K562 (cell line): ENCODE results near the gene DOLPP1. TPM values are rescaled to one million over a fixed set of nuclear protein-coding genes. Genes with fewer than 3 reads are reported as not detected.

ENCODE experiments used
- ATF3 ChIP-seq, 2 experiments: fragments of 450-650 bp in 1 of 2; sonication (generic) in 1 of 2; formaldehyde crosslinking in 1 of 2; IDR thresholded peaks in 1 of 2; conservative IDR thresholded peaks in 1 of 2; 2 replicates each; pipeline versions ENCODE4 v1.6.1 to v1.8.1; 2016 to 2023; ENCODE audit warnings: mild to moderate bottlenecking in 2 of 2, moderate library complexity in 2 of 2, inconsistent platforms in 1 of 2, missing genetic modification reagents in 1 of 2
- BCOR ChIP-seq: fragments of 450-650 bp; IDR thresholded peaks from 2 replicates; pipeline ENCODE4 v1.6.1; 2016
- ELF1 ChIP-seq: fragments of 200-800 bp; sonication (Bioruptor generic); IDR thresholded peaks from 2 replicates; pipeline ENCODE4 v1.6.1; 2016; ENCODE audit warnings: missing genetic modification characterization, missing compliant biosample characterization
- FOXK2 ChIP-seq, 2 experiments: fragments of 450-650 bp; IDR thresholded peaks in 1 of 2; conservative IDR thresholded peaks in 1 of 2; 2 replicates each; pipeline ENCODE4 v1.6.1; 2016; ENCODE audit warnings: low read depth in 2 of 2, mild to moderate bottlenecking in 1 of 2
- MEIS2 ChIP-seq: fragments of 450-650 bp; IDR thresholded peaks from 2 replicates; pipeline ENCODE4 v1.6.1; 2014; ENCODE audit warnings: mild to moderate bottlenecking; ENCODE audit not compliant: partially characterized antibody
- NFE2 ChIP-seq: IDR thresholded peaks from 2 replicates; pipeline ENCODE4 v1.6.1; 2014; ENCODE audit warnings: antibody characterized with exemption, low read depth
- RBM15 ChIP-seq: fragments of 200-400 bp; formaldehyde crosslinking; IDR thresholded peaks from 2 replicates; pipeline ENCODE4 v1.6.1; 2018; ENCODE audit warnings: mild to moderate bottlenecking, low read length, moderate library complexity; ENCODE audit not compliant: insufficient read depth
- RCOR1 ChIP-seq, 2 experiments: IDR thresholded peaks; 2 replicates each; pipeline ENCODE4 v1.6.1; 2012; ENCODE audit warnings: low read depth in 2 of 2, low read length in 2 of 2, borderline replicate concordance in 1 of 2, improper control_type of control experiment in 1 of 2
- SIRT6 ChIP-seq: IDR thresholded peaks from one replicate; pipeline ENCODE4 v1.6.1; 2012; ENCODE audit warnings: low read depth, mild to moderate bottlenecking, control low read depth, inconsistent platforms, low read length, moderate library complexity
- SMAD3 ChIP-seq: fragments of 450-650 bp; formaldehyde crosslinking; conservative IDR thresholded peaks from 2 replicates; pipeline ENCODE4 v1.4.0; 2020; ENCODE audit warnings: mild to moderate bottlenecking
- TAF9B ChIP-seq: fragments of 450-650 bp; IDR thresholded peaks from 2 replicates; pipeline ENCODE4 v1.6.1; 2018; ENCODE audit warnings: mild to moderate bottlenecking; ENCODE audit not compliant: partially characterized antibody
- TRIM28 ChIP-seq: fragments of 450-650 bp; IDR thresholded peaks from 2 replicates; pipeline ENCODE4 v1.6.1; 2017
- ZNF584 ChIP-seq: fragments of 200-800 bp; sonication (Bioruptor generic); IDR thresholded peaks from 2 replicates; pipeline ENCODE4 v1.6.1; 2016; ENCODE audit warnings: low read depth, mild to moderate bottlenecking, missing genetic modification characterization, missing compliant biosample characterization
- polyA plus RNA-seq, 8 experiments: library from polyadenylated mRNA; depleted of rRNA in 4 of 8; stranded (reverse) in 5 of 8; unstranded in 3 of 8; fragments of >200 nt; fragmentation: Nextera tagmentation in 2 of 8; fragmentation: Illumina TruSeq in 1 of 8; extraction: Ambion mirVana in 2 of 8; extraction: Trizol in 1 of 8; gene quantifications; 2 replicates each; pipeline versions ENCODE4 v1.2.1 to v1.2.3, GENCODE V29; 2011 to 2014; ENCODE audit warnings: inconsistent platforms in 1 of 8, missing spikeins in 1 of 8
- total RNA-seq, 7 experiments: library from RNA; depleted of rRNA in 6 of 7; stranded (reverse); fragments of >200 nt in 6 of 7; fragmentation: Illumina TruSeq in 2 of 7; extraction: Trizol in 2 of 7; gene quantifications; 2 replicates each; pipeline versions ENCODE4 v1.2.1 to v1.2.3, GENCODE V29; 2011 to 2021; ENCODE audit warnings: low replicate concordance in 1 of 7
- TF ChIP-seq, protein P1 (sequence below): fragments of 450-650 bp; IDR thresholded peaks from one replicate; pipeline ENCODE4 v1.6.1; 2018; ENCODE audit warnings: mild to moderate bottlenecking, moderate library complexity; ENCODE audit not compliant: partially characterized antibody
- TF ChIP-seq, protein P2 (sequence below): fragments of 250-450 bp; sonication (Bioruptor Pico); IDR thresholded peaks from 2 replicates; pipeline ENCODE4 v1.5.0; 2021
- TF ChIP-seq, protein P3 (sequence below): sonication (generic); formaldehyde crosslinking; IDR thresholded peaks from 2 replicates; pipeline ENCODE4 v1.8.1; 2023; ENCODE audit warnings: mild to moderate bottlenecking, missing genetic modification reagents
- TF ChIP-seq, protein P4 (sequence below): fragments of 450-650 bp; IDR thresholded peaks from 2 replicates; pipeline ENCODE4 v1.6.1; 2017; ENCODE audit warnings: antibody characterized with exemption

The DOLPP1 gene
- total and polyA plus RNA-seq, 9 of the 15 experiments (the other 6 are each of a cell fraction or from before 2014, with no cell fraction given), result 3.0 to 39.8 (median 30.5) TPM

GRCh38 chr9:129139233-129139992 is 58.5 kb downstream of the DOLPP1 start (continued):
- TF ChIP-seq, protein P1, sequence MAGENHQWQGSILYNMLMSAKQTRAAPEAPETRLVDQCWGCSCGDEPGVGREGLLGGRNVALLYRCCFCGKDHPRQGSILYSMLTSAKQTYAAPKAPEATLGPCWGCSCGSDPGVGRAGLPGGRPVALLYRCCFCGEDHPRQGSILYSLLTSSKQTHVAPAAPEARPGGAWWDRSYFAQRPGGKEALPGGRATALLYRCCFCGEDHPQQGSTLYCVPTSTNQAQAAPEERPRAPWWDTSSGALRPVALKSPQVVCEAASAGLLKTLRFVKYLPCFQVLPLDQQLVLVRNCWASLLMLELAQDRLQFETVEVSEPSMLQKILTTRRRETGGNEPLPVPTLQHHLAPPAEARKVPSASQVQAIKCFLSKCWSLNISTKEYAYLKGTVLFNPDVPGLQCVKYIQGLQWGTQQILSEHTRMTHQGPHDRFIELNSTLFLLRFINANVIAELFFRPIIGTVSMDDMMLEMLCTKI, result no peak
- TF ChIP-seq MEIS2 (peak; percentile 21), FOXK2 (conservative IDR thresholded peaks at IDR 0.05 in 1 of 2, IDR thresholded peaks at IDR 0.05 in 1 of 2; ENCODE audit: low read depth in 2 of 2) (peak; percentile 21 to 22; a peak in 1 of 4 replicates), TAF9B (no peak), ZNF584 (CRISPR knock-in tag) (0 out of 2 replicates have a peak, but pooled peaks have one; percentile 16), ELF1 (tag) (peak; percentile 39; the same call in 1 of the 2 replicates), NFE2 (no peak), SIRT6 (no peak), RBM15 (no peak), BCOR (no peak), RCOR1 (IDR thresholded peaks at IDR 0.05; ENCODE audit: borderline replicate concordance in 1 of 2, low read depth in 2 of 2, low read length in 2 of 2) (no peak), ATF3 (IDR thresholded peaks at IDR 0.05) (no peak), ATF3 (CRISPR knock-in tag; conservative IDR thresholded peaks at IDR 0.05) (no peak), TRIM28 (no peak), SMAD3 (no peak)
- TF ChIP-seq, protein P2, sequence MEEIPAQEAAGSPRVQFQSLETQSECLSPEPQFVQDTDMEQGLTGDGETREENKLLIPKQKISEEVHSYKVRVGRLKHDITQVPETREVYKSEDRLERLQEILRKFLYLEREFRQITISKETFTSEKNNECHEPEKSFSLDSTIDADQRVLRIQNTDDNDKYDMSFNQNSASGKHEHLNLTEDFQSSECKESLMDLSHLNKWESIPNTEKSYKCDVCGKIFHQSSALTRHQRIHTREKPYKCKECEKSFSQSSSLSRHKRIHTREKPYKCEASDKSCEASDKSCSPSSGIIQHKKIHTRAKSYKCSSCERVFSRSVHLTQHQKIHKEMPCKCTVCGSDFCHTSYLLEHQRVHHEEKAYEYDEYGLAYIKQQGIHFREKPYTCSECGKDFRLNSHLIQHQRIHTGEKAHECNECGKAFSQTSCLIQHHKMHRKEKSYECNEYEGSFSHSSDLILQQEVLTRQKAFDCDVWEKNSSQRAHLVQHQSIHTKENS (CRISPR knock-in tag), result no peak
- TF ChIP-seq, protein P3, sequence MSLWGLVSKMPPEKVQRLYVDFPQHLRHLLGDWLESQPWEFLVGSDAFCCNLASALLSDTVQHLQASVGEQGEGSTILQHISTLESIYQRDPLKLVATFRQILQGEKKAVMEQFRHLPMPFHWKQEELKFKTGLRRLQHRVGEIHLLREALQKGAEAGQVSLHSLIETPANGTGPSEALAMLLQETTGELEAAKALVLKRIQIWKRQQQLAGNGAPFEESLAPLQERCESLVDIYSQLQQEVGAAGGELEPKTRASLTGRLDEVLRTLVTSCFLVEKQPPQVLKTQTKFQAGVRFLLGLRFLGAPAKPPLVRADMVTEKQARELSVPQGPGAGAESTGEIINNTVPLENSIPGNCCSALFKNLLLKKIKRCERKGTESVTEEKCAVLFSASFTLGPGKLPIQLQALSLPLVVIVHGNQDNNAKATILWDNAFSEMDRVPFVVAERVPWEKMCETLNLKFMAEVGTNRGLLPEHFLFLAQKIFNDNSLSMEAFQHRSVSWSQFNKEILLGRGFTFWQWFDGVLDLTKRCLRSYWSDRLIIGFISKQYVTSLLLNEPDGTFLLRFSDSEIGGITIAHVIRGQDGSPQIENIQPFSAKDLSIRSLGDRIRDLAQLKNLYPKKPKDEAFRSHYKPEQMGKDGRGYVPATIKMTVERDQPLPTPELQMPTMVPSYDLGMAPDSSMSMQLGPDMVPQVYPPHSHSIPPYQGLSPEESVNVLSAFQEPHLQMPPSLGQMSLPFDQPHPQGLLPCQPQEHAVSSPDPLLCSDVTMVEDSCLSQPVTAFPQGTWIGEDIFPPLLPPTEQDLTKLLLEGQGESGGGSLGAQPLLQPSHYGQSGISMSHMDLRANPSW (CRISPR knock-in tag), result no peak
- TF ChIP-seq, protein P4, sequence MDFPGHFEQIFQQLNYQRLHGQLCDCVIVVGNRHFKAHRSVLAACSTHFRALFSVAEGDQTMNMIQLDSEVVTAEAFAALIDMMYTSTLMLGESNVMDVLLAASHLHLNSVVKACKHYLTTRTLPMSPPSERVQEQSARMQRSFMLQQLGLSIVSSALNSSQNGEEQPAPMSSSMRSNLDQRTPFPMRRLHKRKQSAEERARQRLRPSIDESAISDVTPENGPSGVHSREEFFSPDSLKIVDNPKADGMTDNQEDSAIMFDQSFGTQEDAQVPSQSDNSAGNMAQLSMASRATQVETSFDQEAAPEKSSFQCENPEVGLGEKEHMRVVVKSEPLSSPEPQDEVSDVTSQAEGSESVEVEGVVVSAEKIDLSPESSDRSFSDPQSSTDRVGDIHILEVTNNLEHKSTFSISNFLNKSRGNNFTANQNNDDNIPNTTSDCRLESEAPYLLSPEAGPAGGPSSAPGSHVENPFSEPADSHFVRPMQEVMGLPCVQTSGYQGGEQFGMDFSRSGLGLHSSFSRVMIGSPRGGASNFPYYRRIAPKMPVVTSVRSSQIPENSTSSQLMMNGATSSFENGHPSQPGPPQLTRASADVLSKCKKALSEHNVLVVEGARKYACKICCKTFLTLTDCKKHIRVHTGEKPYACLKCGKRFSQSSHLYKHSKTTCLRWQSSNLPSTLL, result no peak
